WTC11 (cell line): ENCODE measurements around the gene CDC45. TPM values are rescaled to one million over a fixed set of nuclear protein-coding genes. Genes with fewer than 3 reads are reported as not detected.

ENCODE experiments used
- ATAC-seq: fragments of 200-7000 bp; cut with Tn5 transposase; 2 replicates; pipeline ENCODE4 v1.10.0; 2021; ENCODE audit warnings: mild to moderate bottlenecking, moderate library complexity
- CTCF ChIA-PET: fragments of 300-600 bp; sonication (Branson Sonifier 250); formaldehyde crosslinking; loops from one replicate; lab custom pipeline; 2021; ENCODE audit warnings: antibody characterized with exemption; lab: Charles Lee
- POLR2A ChIA-PET: fragments of 350-600 bp; sonication (Branson Sonifier 250); formaldehyde crosslinking; loops from one replicate; lab custom pipeline; 2021; ENCODE audit warnings: antibody characterized with exemption; lab: Charles Lee
- DNase-seq: peaks from one replicate; pipeline ENCODE4 v3.0.0; 2021; ENCODE audit warnings: low spot score
- H3K27ac Mint-ChIP-seq: 2 replicates; pipeline ENCODE4 v1.8.0; 2021; ENCODE audit warnings: mixed read lengths
- H3K27me3 Mint-ChIP-seq: 2 replicates; pipeline ENCODE4 v1.8.0; 2021; ENCODE audit warnings: low read depth, mild to moderate bottlenecking, moderate library complexity, mixed read lengths
- H3K36me3 Mint-ChIP-seq: 2 replicates; pipeline ENCODE4 v1.8.0; 2021; ENCODE audit warnings: mixed read lengths
- H3K4me1 Mint-ChIP-seq: 2 replicates; pipeline ENCODE4 v1.8.0; 2022; ENCODE audit warnings: mixed read lengths
- H3K4me3 Mint-ChIP-seq: 2 replicates; pipeline ENCODE4 v1.8.0; 2021; ENCODE audit warnings: mild to moderate bottlenecking, moderate library complexity, mixed read lengths
- H3K9me3 Mint-ChIP-seq: 2 replicates; pipeline ENCODE4 v1.8.0; 2021; ENCODE audit warnings: mixed read lengths
- IRF2 ChIP-seq: sonication (generic); formaldehyde crosslinking; IDR thresholded peaks from 2 replicates; pipeline ENCODE4 v1.8.0; 2022; ENCODE audit warnings: low read depth, missing genetic modification reagents, borderline replicate concordance
- TCF7 ChIP-seq: sonication (generic); formaldehyde crosslinking; IDR thresholded peaks from 2 replicates; pipeline ENCODE4 v1.8.0; 2022; ENCODE audit warnings: mild to moderate bottlenecking, low read depth, missing genetic modification reagents, moderate library complexity
- ZNF671 ChIP-seq: fragments of 250-450 bp; sonication (Bioruptor Pico); IDR thresholded peaks from 2 replicates; pipeline ENCODE4 v1.8.0; 2021; ENCODE audit warnings: mild to moderate bottlenecking
- total RNA-seq: library from RNA; stranded (reverse); gene quantifications from 3 replicates; pipeline ENCODE4 v1.2.3, GENCODE V29; 2021
- TF ChIP-seq, protein P1 (sequence below): fragments of 250-450 bp; sonication (Bioruptor Pico); IDR thresholded peaks from 2 replicates; pipeline ENCODE4 v1.9.0; 2021; ENCODE audit warnings: moderate library complexity, mild to moderate bottlenecking, inconsistent platforms, borderline replicate concordance
- TF ChIP-seq, protein P2 (sequence below): sonication (generic); formaldehyde crosslinking; IDR thresholded peaks from 2 replicates; pipeline ENCODE4 v1.8.1; 2023; ENCODE audit warnings: mild to moderate bottlenecking, missing genetic modification reagents, borderline replicate concordance
- TF ChIP-seq, protein P3 (sequence below): sonication (generic); formaldehyde crosslinking; IDR thresholded peaks from 2 replicates; pipeline ENCODE4 v1.8.1; 2023; ENCODE audit warnings: mild to moderate bottlenecking, missing genetic modification reagents, moderate library complexity
- TF ChIP-seq, protein P4 (sequence below): sonication (generic); formaldehyde crosslinking; IDR thresholded peaks from 2 replicates; pipeline ENCODE4 v1.8.0; 2023; ENCODE audit warnings: missing genetic modification reagents, mild to moderate bottlenecking, borderline replicate concordance
- TF ChIP-seq, protein P5 (sequence below): sonication (generic); formaldehyde crosslinking; IDR thresholded peaks from 2 replicates; pipeline ENCODE4 v1.8.0; 2022; ENCODE audit warnings: mild to moderate bottlenecking, missing genetic modification reagents

CDC45 gene
- total RNA-seq, 1 experiment from 2014 or later: 38.1 TPM

DNA sequence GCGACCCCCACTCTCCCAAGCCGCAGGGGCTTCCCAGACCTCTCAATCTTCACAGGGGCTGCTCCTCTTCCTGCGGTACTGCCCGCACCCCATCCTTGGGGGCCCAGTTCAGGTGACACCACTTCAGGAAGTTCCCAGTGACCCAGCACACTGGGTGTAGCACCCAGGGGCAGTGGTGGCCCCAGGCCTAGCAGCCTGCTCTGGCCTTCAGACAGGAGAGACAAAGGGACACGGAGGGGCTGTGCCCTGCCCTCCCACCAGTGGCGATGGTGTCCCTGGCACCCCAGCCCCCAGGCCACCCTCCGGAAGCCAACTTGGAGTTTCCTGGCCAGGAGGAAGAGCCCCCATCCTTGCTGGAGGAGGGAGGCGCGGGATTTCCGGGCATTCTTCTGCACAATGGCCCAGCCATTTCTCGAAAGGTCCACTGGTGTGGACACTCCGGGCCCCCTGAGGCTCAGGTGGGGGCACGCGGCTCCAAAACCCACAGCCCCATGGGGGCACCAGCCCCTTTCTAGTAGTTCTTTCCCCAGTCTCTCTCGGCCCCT, 45.5 kb downstream of the CDC45 start:
- CTCF ChIA-PET: interaction anchor here (2.7 kb wide), 1 partner anchor 30 kb away, joined by 12 read pairs; no protein-coding TSS in a partner anchor
- Mint-ChIP-seq H3K27ac (no peak overlapping the region), H3K4me1 (peaks cover 11% of the 10 kb centered on the region), H3K9me3 (no peaks in the 10 kb centered on the region)
- ATAC-seq: no peak
- DNase-seq: no peak
- no peak for TF ChIP-seq ZNF671 (CRISPR knock-in tag)
- TF ChIP-seq, all 79 proteins: peak for 0
- peaks cover 52% of the 10 kb centered on the region for H3K27me3 Mint-ChIP-seq
- peak overlapping the region; percentile 76 for H3K4me3 Mint-ChIP-seq
- POLR2A ChIA-PET: no interaction called here
- H3K36me3 Mint-ChIP-seq: no peaks in the 10 kb centered on the region

DNA sequence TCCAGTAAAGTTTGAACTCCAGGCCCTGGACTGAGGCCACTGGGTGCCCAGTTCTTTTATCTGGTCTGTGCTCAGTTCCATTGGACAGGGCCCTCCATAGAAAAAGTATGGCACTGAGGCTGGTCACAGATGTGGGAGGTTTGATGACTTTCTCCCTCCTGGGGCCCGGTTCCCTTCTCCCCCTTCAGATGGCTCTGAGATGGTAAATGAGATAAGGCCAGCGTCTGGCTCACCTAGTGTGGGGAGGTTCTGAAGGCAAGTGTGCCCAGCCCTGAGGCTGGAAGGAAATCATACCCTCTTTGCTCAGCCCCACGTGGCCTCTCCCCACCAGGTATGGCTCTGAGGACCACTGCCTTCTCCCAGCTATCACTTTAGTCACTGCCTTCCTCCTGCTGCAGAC, 45.9 kb downstream of the CDC45 start:
- H3K4me3 Mint-ChIP-seq: peak overlapping the region; percentile 30
- DNase-seq (no peak), ATAC-seq (no peak)
- no peak overlapping the region for H3K27ac Mint-ChIP-seq
- no peaks in the 10 kb centered on the region for H3K9me3 Mint-ChIP-seq
- POLR2A ChIA-PET: no interaction called here
- peaks cover 11% of the 10 kb centered on the region for H3K4me1 Mint-ChIP-seq
- peaks cover 52% of the 10 kb centered on the region for H3K27me3 Mint-ChIP-seq
- CTCF ChIA-PET: no interaction called here
- TF ChIP-seq, protein P1, sequence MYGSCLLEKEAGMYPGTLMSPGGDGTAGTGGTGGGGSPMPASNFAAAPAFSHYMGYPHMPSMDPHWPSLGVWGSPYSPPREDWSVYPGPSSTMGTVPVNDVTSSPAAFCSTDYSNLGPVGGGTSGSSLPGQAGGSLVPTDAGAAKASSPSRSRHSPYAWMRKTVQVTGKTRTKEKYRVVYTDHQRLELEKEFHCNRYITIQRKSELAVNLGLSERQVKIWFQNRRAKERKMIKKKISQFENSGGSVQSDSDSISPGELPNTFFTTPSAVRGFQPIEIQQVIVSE (CRISPR knock-in tag): no peak
- no peak for TF ChIP-seq TCF7
- TF ChIP-seq, protein P2, sequence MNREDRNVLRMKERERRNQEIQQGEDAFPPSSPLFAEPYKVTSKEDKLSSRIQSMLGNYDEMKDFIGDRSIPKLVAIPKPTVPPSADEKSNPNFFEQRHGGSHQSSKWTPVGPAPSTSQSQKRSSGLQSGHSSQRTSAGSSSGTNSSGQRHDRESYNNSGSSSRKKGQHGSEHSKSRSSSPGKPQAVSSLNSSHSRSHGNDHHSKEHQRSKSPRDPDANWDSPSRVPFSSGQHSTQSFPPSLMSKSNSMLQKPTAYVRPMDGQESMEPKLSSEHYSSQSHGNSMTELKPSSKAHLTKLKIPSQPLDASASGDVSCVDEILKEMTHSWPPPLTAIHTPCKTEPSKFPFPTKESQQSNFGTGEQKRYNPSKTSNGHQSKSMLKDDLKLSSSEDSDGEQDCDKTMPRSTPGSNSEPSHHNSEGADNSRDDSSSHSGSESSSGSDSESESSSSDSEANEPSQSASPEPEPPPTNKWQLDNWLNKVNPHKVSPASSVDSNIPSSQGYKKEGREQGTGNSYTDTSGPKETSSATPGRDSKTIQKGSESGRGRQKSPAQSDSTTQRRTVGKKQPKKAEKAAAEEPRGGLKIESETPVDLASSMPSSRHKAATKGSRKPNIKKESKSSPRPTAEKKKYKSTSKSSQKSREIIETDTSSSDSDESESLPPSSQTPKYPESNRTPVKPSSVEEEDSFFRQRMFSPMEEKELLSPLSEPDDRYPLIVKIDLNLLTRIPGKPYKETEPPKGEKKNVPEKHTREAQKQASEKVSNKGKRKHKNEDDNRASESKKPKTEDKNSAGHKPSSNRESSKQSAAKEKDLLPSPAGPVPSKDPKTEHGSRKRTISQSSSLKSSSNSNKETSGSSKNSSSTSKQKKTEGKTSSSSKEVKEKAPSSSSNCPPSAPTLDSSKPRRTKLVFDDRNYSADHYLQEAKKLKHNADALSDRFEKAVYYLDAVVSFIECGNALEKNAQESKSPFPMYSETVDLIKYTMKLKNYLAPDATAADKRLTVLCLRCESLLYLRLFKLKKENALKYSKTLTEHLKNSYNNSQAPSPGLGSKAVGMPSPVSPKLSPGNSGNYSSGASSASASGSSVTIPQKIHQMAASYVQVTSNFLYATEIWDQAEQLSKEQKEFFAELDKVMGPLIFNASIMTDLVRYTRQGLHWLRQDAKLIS (CRISPR knock-in tag): no peak
- TF ChIP-seq, protein P3, sequence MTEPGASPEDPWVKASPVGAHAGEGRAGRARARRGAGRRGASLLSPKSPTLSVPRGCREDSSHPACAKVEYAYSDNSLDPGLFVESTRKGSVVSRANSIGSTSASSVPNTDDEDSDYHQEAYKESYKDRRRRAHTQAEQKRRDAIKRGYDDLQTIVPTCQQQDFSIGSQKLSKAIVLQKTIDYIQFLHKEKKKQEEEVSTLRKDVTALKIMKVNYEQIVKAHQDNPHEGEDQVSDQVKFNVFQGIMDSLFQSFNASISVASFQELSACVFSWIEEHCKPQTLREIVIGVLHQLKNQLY (CRISPR knock-in tag): no peak
- no peak for TF ChIP-seq IRF2 (CRISPR knock-in tag)
- no peak for TF ChIP-seq ZNF671 (CRISPR knock-in tag)
- TF ChIP-seq, protein P4, sequence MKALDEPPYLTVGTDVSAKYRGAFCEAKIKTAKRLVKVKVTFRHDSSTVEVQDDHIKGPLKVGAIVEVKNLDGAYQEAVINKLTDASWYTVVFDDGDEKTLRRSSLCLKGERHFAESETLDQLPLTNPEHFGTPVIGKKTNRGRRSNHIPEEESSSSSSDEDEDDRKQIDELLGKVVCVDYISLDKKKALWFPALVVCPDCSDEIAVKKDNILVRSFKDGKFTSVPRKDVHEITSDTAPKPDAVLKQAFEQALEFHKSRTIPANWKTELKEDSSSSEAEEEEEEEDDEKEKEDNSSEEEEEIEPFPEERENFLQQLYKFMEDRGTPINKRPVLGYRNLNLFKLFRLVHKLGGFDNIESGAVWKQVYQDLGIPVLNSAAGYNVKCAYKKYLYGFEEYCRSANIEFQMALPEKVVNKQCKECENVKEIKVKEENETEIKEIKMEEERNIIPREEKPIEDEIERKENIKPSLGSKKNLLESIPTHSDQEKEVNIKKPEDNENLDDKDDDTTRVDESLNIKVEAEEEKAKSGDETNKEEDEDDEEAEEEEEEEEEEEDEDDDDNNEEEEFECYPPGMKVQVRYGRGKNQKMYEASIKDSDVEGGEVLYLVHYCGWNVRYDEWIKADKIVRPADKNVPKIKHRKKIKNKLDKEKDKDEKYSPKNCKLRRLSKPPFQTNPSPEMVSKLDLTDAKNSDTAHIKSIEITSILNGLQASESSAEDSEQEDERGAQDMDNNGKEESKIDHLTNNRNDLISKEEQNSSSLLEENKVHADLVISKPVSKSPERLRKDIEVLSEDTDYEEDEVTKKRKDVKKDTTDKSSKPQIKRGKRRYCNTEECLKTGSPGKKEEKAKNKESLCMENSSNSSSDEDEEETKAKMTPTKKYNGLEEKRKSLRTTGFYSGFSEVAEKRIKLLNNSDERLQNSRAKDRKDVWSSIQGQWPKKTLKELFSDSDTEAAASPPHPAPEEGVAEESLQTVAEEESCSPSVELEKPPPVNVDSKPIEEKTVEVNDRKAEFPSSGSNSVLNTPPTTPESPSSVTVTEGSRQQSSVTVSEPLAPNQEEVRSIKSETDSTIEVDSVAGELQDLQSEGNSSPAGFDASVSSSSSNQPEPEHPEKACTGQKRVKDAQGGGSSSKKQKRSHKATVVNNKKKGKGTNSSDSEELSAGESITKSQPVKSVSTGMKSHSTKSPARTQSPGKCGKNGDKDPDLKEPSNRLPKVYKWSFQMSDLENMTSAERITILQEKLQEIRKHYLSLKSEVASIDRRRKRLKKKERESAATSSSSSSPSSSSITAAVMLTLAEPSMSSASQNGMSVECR (CRISPR knock-in tag): no peak
- TF ChIP-seq, protein P5, sequence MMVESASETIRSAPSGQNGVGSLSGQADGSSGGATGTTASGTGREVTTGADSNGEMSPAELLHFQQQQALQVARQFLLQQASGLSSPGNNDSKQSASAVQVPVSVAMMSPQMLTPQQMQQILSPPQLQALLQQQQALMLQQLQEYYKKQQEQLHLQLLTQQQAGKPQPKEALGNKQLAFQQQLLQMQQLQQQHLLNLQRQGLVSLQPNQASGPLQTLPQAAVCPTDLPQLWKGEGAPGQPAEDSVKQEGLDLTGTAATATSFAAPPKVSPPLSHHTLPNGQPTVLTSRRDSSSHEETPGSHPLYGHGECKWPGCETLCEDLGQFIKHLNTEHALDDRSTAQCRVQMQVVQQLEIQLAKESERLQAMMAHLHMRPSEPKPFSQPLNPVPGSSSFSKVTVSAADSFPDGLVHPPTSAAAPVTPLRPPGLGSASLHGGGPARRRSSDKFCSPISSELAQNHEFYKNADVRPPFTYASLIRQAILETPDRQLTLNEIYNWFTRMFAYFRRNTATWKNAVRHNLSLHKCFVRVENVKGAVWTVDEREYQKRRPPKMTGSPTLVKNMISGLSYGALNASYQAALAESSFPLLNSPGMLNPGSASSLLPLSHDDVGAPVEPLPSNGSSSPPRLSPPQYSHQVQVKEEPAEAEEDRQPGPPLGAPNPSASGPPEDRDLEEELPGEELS (CRISPR knock-in tag): no peak
- TF ChIP-seq, all 79 proteins: peak for 0
- no peaks in the 10 kb centered on the region for H3K36me3 Mint-ChIP-seq
